HG02870 (cell line): ENCODE measurements around the gene DDX10.
"Not testable (repeated sequence)": the region's sequence is repeated elsewhere in the genome, so short reads cannot be mapped to it uniquely, and the experiment has no call there.

Experiments used
- ATAC-seq: cut with Tn5 transposase; IDR thresholded peaks from one replicate; pipeline ENCODE4 v1.9.1; 2021; ENCODE audit warnings: mild to moderate bottlenecking, moderate library complexity; ENCODE audit not compliant: unreplicated experiment

DDX10 gene

DNA sequence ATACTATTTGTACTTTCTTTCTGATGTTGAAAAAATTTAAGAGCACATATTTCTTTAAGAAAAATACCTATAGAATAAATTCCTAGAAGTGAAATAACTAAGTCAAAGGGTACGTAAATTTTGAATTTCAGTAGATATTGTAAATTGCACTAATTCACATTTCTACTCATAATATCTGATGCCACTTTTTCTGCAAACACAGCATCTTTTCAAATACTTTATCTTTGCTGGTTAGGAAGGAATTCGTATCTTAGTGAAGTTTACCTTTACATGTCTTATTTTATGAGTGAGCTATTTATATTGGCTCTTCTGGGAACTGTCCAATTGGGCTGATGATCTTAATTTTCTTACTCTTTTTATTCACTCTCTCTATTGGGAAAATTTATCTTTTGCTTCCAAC is 148.2 kb downstream of the DDX10 start:
- ATAC-seq: no peak

DNA sequence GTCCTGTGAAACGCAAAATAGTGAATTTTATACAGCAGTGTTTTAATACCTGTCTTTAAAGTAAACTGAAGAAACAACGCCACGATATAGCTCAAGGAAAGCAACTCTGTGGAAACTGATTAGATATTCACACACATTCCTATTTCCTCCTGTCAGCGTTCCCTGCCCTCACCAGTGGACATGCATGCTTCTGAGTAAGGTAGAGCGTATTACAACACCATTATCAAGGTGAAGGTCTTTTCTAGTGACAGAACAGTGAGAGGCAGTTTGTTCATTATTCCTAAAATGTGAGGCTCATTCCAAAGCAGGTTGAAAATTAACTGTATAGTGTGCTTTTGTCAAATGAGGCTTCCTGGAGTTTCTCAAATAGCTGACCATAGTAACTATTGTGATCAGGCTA is 153.1 kb downstream of the DDX10 start:
- ATAC-seq: no peak

DNA sequence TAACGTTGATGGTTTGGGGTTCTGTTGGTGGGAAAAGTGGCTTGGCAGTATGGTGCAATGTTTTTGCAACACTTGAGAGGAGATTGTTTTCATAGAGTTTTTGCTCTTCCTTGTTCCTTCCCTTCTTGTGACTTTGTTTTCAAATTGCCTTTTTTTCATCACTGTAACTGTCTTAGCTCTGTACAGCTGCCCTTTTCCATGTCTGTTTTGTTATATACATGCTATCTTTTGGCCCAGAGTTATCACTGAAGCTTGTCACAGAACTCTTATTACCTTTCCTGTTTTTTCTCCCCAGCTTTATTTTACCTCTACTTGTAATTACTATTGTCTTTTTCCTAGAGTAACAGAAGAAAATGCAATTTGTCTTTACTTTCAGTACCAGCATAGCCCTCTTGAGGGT is 154.1 kb downstream of the DDX10 start:
- no peak for ATAC-seq

DNA sequence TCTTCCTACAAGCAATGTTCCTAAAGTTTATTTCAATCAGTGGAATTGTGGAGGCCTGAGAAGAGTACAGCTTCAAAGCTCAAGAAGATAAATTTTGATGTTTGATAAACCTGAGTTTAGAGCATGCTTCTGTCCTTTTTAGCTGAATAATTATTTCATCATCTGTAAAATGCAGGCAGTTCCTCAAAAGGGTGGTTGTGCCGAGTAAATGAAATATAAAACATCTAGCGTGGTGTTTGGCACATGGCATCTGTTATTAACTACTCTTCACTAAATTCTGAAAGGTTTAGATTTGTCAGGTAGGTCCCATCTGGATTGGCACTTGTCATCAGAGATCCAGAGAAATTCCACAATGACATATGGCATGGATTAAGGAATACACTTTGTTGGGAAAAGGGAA is 155.1 kb downstream of the DDX10 start:
- no peak for ATAC-seq

DNA sequence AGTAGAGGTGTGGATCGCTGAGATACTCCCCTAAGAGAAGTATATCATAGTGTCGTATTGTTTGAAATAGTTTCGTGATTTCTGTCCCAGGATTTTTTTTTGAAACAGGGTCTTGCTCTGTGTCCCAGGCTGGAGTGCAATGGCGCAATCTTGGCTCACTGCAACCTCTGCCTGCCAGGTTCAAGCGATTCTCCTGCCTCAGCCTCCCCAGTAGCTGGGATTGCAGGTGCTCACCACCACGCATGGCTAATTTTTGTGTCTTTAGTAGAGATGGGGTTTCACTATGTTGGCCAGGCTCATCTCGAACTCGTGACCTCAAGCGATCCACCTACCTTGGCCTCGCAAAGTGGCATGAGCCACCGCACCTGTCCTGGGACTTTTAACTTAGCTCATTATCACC is 159.1 kb downstream of the DDX10 start:
- ATAC-seq: not testable (repeated sequence)

DNA sequence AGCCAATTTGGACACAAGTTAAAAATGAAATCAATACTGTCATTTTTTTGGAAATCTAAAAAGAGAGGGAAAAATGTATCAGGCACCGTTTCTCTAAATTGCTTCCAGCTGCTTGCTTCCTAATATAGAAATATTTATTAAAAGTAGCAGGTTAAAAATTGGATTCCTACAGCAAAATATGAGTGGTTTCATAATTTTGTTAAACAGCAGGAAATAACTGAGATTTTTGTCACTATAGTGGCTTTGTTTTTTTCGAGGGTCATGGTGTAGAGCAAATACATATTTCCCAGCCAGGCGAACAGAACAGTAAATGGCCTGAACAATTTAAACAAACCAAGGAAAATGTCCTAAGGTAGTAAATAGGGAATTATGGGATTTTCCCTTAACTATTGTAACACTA is 159.7 kb downstream of the DDX10 start:
- ATAC-seq: no peak

DNA sequence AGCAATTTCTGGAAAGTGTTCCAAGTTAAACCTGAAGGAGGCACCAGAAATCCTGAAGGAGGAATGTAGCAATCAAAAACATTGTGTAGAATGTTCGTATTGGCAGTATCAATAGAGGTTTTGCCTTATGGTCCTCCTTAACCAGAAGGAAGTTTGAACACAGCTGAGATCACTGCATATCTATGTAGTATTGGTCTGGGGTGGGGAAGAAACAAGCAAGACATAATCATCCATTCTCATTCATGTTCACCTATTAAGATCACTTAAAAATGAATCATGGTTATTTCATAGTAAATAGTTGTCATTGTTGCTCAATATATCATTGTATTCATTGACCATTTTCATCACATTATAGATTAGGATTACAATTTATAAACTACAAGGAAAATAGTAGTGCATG is 160.5 kb downstream of the DDX10 start:
- ATAC-seq: no peak

DNA sequence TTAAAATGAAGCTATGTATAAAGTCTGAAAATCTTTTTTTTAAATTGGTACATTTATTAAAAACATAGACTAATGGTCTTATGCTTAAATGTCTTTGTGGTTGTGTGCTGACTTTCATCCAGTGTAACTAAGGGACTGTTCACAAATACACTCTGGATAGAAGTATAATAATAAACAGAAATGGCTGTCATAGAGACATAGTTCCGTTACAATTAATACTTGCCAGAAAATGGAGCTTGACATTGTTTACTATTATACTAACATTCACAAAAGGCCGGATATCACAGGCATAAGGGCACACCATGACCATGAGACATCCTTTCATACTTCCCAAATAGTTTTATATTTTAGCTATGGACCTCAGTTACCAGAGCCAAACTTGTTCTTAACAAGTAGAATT is 161.3 kb downstream of the DDX10 start:
- no peak for ATAC-seq

DNA sequence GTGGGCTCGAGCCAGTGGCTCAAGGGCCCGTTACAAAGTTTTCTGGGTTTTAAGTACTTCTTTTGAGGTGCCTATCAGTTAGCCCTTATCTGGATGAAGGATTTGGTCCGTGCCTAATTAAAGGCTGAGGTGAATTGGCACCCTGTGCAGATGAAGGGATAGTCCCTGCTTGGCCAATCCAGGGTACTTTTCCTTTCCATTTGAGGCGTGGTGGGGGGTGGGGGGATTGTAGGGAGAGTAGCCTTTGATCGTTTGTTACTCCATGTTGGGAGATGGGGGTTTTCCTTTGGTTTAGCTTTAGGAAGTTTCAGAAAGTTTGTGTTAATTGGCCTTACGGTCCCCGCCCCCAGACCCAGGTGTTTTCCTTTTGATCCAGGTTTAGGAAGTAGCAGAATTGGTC is 170.8 kb downstream of the DDX10 start:
- ATAC-seq: no peak

DNA sequence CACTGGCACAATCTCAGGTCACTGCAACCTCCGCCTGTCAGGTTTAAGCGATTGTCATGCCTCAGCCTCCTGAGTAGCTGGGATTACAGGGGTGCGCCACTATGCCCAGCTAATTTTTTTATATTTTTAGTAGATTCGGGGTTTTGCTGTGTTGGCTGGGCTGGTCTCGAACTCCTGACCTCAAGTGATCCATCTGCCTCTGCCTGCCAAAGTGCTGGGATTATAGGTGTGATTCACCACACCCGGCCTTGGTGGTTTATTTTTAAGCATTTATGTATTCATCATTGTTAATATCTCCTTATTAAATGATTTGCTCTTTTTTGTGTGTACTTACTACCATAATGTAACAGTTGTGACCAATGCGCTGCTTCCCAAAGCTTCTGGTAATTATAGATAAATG is 171.7 kb downstream of the DDX10 start:
- ATAC-seq: no peak

DNA sequence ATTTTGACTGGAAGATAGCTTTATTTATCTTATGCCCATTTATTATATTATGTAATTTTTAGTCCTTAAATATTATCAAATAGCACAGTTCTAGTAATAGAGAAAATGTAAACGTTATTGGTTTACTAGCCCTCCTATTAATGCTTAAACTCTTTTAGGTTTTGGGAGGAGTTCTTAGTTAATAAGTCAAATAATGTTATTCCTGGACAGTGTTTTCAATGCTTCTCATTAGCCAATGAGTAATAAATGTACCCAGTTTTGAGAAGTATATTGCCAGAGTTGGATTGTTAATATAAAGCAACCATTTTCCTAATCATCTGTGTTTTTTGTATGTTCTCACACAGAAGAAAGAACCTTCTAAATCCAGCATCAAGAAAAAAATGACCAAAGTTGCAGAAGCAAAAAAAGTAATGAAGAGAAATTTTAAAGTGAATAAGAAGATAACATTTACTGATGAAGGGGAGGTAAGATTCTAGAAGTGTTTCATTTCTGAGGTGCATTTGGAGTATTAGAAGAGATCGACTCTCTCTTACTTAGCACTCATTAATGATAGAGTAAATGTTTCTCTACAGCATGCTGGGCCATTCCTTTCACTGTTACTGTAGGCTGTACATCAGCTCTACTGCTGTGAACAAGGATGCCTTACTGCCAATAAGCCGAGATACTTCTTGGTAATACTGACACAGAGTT is 173.4 kb downstream of the DDX10 start:
- ATAC-seq: no peak

DNA sequence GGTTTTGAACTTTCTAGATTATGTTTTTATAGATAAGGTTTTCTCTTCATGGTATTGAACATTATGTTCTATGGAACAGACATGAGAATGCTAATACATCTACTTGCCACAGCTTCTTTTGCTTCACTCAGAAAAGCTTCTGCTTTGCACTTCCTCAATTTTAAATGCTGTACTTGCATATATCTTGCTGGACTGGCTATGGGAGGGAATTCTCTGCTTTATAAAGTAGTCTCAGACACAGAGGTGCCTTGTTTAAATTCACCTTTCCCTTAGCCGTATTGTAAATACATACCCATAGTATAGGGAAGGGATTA is 173.9 kb downstream of the DDX10 start:
- ATAC-seq: no peak

DNA sequence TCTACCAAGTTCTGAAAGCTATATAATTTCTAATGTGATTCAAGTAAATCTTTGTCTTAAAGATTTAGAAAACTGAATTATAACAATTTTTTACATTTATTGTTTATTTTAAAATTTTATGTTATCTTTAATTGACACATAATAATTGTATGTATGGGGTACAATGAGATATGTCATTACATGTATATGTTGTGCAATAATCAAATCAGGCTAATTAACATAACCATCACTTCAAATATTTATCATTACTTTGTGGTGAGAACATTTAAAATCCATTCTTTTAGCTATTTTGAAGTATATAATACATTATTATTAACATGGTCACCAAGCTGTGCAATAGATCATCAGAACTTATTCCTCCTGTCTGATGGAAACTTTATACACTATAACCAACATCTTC is 181.1 kb downstream of the DDX10 start:
- no peak for ATAC-seq

DNA sequence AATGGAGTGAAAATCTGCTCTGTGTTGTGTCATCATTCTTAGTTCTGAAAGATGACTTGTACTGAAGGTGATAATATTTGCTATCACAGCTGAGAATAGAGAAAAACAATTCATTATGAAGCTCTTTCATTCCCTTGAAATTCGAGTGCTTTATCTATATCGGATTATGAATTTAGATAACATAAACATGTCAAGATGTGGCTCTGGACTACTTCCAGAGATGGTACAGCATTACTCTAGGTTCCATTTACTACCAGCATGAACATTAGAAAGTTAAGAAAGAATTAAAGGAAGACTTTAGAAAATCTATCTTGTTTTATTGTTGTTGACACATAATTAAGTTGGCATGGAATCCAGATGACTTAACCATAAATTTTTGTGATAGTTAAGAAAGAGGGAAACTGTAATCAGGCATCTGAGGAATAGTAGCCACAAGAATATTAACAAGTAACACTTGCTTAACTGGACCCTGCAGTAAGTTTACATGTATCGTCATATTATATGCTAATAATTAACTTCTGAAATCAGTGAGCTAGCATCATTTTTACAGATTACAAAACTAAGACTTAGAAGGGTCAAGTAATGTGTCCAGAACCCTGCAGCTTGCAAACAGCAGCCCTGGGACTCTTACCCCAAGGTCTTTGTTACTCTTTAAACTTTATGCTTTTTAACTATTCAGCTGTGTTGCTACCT is 182.6 kb downstream of the DDX10 start:
- no peak for ATAC-seq

DNA sequence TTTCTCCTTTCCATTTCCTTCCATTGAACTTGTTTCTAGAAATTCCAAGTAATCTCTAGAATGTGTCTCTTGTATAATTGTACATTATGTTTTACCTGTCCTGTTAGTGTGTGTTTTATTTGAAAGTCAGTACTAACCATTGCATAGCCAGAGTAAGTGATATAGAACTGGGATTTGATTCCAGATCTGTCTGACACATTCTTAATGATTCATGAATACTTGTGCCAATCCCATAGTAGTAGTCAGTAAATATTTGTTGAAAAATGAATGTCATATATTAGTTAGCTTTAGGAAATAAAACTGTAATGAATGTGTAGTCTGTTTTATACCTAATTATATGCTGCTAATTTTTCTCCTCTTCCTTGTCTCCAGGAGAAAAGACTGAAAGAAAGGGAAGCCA is 186.9 kb downstream of the DDX10 start:
- no peak for ATAC-seq

DNA sequence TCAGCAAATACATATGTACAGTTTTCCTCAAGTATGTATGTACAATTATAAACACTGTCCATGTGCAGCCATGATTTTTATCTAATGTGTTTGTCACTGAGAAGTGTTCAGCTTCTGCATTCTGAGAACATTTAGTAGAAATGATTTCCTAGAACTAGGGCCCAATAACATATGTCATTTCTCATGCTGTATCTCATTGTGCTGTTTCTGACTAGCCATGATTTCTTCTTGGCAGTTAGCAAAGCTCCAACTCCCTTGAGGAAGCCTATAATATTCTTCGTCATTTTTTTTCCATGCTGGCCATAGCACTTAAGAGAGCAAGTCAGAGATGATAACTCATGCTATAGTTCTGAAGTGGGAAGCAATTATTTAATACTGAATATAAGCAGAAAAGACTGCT is 187.8 kb downstream of the DDX10 start:
- no peak for ATAC-seq

DNA sequence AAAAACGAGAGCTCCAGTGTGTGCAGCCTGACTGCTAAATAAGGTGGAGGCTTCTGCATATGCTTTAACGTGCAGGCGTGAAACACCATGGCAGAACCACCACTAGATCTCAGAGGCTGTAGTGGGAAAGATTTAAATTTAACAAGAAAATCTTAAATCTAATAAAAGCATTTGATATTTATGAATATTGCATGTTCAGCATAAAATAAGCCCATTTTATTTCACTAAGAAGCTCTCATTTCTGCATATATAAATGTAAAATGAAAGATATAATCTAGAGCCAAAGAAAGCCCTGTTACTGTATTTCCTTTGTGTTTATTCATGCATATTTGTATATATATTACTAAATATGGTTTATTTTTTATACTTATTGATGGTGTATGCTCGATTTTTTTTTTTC is 188.3 kb downstream of the DDX10 start:
- no peak for ATAC-seq

DNA sequence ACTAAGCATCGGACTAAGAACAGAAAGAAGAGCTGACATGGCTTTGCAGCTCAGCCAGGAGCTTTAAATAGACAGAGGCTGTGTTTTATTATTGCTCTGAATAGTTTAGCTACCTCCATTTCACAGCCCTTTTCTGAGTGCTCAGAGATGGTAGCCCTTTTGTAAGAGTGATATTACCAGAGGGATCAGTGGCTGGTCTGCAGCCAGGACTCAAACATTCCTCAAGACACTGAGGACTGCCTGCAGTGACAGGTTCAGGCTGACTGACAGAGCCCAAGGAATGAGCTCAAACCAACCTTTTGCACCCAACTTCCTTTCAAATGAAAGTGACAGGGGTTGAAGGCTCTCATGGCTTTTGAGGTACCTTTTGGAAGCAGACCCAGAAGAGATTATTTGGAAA is 189.0 kb downstream of the DDX10 start:
- peak; percentile 39 for ATAC-seq

DNA sequence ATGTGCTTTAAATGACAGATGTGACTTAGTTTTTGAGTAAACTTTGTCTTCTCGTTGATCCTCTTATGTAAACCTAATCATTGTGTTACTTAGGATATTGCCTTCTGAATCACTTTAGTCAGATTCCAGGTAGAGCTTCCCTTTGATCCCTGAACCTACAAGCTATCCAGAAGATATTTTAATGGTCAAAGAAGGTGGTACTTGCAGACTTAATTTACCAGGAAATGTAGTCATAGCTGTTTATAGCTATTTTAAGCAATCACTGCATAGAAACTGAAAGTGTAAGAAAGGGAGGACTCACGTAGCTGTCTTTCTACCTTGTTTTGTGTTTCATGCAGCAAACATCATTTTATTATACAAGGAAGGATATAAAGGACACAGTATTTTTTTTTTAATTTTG is 189.5 kb downstream of the DDX10 start:
- ATAC-seq: peak; percentile 87

DNA sequence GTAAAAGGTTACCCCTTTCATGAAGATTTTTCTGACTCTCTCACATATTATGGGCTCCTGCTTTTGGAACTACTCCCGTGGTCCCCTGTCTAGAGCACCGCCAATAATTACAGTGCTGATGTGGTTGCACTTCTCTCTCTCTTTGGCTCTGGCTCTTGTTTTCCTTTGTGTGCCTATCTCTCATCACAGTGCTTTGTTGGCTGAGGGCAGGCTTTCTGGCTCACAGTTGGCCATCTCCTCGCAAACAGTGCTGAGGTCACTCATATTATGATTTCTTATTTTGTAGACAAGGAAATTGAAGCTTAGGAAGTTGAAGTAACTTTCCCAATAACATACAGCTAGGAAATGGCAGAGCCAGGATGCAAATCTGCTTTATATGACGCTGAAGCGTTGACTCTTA is 192.5 kb downstream of the DDX10 start:
- no peak for ATAC-seq

DNA sequence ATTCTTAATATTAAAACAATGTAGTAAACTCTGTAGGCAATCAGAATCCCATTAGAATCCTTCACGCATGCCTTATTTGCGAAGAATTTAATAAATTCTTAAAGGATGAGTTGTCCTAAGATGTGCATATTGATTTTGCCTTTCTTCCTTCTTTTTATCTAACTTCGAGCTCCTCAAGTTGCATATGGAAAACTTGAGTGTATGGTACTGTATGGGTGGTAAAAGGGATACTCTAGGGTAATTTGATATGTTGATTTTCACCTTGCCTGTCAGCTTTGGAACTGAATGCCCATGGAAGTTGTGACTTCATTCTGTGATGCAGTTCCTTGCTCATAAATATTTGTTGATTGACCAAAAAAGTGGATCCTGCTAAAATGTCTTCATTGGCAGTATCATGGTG is 193.8 kb downstream of the DDX10 start:
- no peak for ATAC-seq

DNA sequence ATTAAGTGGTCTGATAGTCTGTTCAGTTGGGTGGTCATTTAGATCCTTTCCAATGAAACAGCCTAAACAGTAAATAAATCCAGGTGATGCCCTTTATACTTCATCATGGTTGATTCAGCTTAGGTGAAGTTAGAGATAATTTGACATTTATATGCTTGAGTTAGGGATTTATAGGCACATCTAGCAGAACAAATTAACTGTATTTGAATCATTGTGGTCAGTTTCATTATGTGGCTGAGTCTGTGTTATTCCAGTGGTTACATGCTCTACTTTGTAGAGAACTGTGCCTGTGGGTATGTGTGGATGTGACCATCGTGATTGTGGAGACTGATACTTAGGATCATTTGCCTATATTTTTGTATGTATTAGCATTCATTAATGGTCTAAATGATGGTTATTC is 194.6 kb downstream of the DDX10 start:
- ATAC-seq: no peak

DNA sequence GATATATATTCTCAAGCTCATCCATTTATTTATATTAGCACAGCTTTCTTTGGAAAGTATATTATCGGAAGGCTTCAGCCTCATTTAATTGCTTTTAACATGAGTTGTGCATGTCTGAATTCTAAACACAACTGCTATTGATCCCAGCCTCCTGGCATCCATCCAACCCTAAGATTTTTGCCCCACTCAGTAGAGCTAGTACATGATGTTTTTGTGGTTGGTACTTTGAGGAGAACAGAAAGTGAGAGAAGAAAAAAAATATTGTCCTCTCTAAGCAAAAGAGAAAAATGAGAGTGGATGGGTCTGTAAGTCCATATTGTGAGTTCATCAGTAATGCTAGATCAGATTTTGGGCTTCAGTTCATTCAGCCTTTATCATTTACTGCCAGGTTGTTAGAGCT is 198.7 kb downstream of the DDX10 start:
- ATAC-seq: no peak
